ENCODE data around the gene PHLDB3.
"Not testable (repeated sequence)": the region's sequence is repeated elsewhere in the genome, so short reads cannot be mapped to it uniquely, and the experiment has no call there.

PHLDB3 gene

DNA sequence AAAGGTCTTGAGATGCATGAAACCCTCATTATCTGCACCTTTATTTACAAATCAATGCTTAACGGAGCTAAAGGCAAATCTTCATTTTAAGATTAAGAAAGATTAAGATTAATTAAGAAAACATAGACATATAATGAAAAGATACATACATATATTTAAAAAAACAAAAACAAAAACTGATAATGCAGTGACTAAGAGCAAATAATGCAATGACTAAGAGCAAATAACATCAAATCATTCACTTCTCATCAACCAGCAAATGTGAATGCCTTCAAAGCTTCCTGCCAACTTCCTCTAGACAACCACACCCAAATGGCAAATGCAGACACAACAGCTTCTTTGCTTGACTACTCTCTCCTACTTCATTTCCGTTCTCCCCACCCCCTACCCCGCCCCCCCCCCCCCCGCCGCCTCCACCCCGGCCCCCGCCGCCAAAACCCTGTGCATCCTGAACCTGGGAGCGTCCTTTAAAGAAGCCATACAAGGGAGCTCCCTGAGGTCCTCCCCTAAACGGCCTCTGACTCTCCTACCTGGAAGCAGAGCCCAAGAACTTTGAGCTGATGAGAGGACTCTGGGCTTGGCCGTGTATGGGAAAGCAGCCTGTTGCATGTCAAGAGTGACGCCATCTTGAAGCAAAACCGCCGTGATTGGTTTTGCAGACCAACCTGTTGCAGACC is 65.4 kb downstream of the PHLDB3 start:
- DNase-seq: peak; percentile 52

DNA sequence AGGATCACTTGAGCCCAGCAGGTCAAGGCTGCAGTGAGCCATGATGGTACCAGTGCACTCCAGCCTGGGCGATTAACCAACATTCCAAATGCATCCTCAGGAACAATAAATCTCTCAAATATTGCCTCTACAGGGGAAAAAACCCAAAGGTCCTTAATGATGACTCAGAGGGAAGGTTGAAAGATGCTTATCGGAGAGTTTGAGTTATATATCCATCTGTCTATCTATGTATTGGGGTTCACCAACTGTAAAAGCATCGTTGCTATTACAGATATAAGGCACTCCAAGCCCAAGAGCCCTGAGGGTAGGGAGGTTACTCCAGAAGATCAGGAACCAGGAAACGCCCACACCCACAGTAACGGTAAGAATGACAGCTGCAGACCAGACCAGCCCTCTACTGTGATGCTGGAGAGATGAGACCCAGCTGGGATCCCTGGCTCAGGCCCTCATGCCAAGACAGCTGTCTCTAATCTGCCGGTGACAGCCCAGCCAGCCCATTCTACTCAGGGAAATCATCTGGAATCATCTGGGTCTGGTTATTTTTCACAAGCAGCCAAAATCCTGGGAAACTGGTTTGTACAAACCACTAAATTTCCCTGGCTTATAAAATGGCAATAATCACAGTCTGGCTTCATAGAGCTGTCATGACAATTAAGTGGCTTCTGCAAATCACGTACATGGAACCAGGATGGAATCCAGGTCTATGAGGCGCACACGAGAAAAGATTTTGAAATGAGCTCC is 66.1 kb downstream of the PHLDB3 start:
- DNase-seq: peak; percentile 94

DNA sequence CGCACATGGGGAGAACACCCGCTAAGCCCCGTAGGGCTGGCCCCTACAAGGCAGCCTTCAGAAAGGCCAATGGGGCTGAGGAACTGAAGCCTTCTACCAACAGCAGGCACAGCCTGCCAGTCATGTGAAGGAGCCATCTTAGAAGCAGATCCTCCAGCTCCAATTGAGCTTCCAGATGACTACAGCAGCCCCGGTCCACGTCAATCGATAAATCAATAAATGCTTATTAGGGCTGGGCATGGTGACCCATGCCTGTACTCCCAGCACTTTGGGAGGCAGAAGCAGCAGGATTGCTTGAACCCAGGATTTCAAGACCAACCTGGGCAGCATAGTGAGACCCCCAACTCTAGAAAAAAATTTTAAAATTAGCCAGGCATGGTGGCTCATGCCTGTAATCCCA is 66.8 kb downstream of the PHLDB3 start:
- DNase-seq: no peak

DNA sequence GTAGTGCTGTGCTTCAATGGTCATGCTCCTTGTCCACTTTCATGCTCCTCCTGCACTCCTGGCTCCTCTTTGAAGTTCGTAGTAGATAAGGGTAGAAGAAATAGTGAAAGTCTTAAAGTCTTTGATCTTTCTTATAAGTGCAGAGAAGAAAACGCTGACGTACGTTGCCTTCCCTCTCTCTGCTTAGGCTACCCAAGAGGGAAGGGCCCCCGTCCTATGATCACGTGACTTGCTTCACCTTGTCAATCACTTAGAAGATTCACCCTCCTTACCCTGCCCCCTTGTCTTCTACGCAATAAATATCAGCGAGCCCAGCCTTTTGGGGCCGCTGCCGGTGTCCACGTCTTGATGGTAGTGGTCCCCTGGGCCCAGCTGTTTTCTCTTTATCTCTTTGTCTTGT is 67.3 kb downstream of the PHLDB3 start:
- DNase-seq: not testable (repeated sequence)

DNA sequence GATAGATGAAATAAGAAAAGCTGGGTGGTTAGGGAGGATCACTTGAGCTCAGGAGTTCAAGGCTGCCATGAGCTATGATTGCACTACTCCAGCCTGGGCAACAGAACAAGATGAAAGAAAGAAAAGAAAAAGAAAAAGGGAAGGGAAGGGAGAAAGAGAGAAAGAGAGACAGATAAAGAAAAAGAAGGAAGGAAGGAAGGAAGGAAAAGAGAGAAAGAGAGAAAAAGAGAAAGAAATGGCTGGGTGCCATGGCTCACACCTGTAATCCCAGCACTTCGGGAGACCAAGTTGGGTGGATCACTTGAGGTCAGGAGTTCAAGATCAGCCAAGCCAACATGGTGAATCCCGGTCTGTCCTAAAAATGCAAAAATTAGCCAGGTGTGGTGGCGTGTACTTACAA is 68.8 kb downstream of the PHLDB3 start:
- DNase-seq: no peak

DNA sequence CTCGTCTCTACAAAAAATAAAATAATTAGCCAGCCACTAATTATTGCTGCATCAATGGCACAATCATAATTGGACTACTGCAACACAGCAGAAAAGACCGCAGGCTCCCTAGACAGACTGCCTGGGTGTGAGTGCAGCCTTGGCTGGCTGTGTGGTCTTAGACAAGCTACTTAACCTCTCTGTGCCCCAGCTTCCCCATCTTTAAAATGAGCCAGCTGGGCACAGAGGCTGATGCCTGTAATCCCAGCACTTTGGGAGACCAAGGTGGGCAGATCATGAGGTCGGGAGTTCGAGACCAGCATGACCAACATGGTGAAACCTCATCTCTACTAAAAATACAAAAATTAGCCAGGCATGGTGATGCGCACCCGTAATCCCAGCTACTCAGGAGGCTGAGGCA is 70.9 kb downstream of the PHLDB3 start:
- DNase-seq: no peak

DNA sequence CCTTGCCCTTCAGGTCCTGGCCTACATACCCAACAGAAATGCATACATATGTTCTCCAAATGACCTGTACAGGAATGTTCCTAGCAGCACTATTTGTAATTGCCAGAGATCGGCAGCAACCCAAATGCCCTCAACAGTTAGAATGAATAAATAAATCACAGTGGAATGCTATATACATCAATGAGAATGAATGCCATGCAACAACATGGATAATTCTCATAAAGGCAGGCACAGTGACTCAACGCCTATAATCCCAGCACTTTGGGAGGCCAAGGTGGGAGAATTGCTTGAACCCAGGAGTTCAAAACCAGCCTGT is 71.2 kb downstream of the PHLDB3 start:
- DNase-seq: no peak

DNA sequence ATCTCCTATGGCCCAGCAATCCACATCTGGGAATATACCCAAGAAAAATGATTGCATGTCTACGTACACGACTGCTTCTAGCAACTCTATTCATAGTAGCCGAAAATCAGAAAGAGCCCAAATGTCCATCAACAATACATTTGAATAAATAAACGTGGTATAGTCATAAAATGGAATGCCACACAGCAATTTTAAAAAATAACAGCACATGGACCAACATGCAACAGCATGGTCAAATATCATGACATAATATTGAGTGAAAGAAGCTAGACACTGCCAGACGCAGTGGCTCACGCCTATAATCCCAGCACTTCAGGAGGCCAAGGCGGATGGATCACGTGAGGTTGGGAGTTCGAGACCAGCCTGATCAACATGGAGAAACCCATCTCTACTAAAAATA is 73.6 kb downstream of the PHLDB3 start:
- no peak for DNase-seq

DNA sequence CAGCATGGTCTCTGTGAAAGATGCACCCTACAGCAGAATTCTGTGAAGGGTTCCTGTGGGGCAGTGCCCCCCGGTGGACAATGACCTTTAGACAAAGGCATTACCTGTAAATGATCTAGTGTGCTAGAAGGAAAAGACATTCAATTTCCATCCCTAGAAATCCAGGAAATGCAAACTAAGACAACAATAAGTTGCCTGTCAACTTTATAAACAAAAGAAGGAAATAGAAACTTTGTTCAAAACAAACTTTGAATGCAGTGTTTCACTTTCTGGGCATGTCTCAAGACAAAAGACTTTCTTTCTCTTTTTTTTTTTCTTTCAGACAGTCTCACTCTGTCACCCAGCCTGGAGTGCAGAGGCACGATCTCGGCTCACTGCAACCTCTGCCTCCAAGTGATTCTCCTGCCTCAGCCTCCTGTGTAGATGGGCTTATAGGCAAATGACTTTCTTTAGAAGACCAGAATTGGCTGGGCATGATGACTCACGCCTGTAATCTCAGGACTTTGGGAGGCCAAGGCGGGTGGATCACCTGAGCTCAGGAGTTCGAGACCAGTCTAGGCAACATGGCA is 74.3 kb downstream of the PHLDB3 start:
- no peak for DNase-seq

DNA sequence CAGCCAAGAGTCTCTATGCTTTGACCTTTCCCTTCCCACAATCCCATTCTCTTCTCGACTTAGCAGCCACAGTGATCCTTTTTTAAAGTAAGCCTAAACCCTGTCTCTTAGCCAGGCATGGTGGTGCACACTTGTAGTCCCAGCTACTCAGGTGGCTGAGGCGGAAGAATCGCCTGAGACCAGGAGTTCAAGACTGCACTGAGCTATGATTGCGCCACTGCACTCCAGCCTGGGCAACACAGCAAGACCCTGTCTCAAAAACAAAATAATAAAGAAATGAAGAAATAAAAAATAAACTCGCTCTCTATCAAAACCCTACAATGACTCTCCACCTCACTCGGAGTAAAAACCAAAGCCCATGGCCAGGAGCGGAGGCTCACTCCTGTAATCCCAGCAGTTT is 75.2 kb downstream of the PHLDB3 start:
- DNase-seq: no peak

DNA sequence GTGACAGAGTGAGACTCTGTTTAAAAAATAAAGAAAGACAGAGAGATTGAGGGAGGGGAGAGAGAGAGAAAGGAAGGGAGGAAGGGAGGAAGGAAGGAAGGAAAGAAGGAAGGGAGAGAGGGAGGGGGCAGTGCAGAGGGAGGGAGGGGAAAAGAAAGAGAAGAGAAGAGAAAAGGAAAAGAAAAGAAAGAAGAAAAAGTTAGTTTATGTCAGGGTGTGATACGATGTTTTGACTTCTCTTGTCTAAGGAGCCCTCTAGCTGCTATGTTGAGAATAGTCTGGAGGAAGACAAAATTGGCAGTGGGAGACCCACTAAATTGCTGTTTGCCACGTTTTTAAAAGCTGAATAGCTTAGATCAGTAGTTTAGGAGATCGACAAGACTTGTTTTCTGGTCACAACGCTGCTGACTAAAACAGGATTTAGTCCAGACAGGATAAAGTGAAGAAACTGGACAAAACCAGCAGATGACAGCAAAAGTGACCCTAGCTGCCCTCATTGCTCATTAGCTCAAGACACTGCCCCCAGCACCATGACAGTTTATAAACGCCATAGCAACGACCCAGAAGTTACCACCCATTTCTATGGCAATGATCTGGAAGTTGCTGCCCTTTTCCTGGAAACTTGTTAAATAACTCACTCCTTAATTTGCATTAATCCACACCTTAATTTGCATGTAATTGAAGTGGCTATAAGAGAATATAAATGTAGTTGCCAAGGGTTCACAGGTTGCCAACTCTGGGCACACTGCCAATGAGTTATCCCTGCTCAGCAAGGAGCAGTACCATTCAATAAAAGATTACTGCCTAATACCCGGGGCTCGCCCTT is 78.8 kb downstream of the PHLDB3 start:
- DNase-seq: no peak
